Measurements from ENCODE around the gene LCP1.
"Not testable (repeated sequence)": the region's sequence is repeated elsewhere in the genome, so short reads cannot be mapped to it uniquely, and the experiment has no call there.

Gene LCP1

DNA sequence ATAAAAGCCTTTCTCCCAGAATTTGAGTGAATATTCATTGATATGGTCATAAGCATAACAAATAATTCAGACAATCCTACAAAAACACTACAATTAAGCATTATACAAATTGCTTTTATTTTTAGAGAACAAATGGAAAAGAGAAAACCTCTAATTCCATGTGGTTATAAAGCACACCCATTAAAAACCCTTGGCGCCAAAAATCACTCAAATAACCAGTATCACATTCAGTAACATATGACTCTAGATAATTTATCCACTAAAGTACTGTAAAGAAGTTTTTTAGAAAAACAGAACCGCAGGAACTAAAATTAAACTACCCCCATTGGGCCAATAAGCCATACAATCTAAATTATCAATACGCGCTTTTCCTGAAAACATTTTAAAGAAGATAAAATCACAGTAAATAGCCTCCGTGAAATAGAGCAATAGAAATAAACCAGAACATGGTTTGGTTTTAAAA lies 569 bp downstream of the LCP1 start:
- no peak for DNase-seq (ENCODE audit: low read depth in 2 of 2)

DNA sequence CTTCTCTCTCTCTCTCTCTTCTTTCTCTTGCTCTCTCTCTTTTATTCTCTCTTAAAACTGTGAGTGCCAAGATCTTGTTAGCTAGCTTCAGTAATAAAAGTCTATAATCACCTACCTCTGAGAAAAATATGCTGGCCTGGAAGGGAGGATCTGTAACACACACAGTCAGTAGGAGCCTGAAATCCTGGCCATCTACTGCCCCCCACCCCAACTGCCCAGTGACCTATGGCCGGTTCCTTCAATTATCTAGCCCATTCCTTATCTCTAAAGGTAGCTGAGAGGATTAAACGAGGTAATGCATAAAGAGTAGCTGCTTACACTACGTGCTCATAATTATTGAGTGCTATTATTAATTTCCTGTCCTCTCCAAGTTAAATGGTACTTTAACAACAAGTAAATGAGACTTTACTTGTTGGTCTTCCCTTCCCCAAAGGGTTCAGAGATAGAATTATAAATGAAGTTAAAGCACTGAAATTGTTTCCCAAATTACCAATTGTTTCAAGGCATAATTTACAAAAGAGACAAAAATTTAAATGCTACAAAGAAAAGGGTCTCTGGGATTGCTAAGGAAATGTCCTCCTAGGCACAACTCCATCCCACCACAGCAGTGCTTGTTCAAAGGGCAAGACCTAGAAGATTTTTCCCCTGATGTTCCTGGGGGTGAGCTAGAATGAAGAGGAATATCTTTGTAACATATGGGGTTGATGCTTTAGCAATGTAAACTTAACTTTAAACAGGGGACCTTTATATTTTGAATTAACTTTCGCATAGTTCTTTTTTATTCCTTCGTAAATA lies 1.8 kb downstream of the LCP1 start:
- DNase-seq (ENCODE audit: low read depth in 2 of 2), result no peak

DNA sequence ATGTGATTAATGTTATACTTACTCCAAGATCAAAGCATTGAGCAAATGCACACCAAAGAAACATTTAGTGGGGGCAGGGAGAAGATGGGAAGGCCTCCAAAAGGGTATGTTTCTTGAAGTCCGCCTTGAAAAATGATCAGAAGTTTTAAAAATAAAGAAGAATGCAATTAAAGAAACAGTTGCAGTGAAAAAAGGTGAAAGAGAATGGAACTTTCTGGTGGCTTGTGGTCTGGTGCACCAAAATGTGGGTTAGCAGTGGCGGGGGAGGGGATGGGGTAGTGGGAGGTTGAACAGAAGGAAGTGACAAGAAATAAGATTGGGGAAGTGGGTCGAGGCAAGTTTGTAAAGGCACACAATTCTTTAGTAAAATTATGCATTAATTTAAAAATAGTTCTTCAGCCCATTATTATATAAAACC lies 2.5 kb downstream of the LCP1 start:
- DNase-seq (ENCODE audit: low read depth in 2 of 2), result peak; percentile 57 to 65

DNA sequence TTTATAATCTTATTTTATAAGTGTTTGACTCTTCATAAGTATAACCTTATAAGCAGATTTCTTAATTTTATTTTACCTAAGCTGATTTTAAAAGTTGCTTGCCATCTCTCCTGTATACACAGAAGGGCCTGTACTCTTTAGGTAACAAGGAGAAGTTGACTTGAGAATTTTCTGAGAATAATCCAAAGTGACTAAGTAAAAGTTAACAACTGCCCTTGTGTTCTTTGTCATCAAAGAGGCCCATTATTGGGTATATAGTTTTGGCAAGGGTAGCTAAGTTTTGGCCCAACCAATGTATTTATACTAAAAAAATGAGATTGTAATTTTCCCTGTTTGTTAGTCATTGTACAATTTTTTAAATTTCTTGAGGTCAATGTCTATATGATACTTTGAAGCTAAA lies 3.2 kb downstream of the LCP1 start:
- DNase-seq (ENCODE audit: low read depth in 2 of 2), result no peak

DNA sequence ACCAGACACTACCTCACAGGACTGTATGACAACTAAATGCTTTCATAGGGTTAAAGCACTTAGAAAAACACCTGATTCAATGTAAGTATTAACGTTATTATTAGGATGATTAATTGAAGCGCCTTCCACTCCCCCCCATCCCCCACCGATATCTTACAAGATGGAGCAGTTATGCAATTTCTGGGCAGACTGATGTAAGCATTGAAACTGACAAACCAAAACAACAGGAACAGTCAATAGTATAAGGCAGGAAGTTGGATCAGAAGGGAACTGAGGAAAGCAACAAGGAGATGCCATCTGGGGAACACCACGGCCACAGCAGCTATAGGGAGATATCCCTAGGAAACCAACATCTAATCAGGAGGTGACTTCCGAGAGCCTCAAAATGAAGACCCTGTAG lies 3.8 kb downstream of the LCP1 start:
- DNase-seq (ENCODE audit: low read depth in 2 of 2), result no peak

- DNase-seq (ENCODE audit: low read depth in 2 of 2), result no peak
Measured at GRCh38 chr13:46176756-46177155, 5.2 kb downstream of the LCP1 start.

DNA sequence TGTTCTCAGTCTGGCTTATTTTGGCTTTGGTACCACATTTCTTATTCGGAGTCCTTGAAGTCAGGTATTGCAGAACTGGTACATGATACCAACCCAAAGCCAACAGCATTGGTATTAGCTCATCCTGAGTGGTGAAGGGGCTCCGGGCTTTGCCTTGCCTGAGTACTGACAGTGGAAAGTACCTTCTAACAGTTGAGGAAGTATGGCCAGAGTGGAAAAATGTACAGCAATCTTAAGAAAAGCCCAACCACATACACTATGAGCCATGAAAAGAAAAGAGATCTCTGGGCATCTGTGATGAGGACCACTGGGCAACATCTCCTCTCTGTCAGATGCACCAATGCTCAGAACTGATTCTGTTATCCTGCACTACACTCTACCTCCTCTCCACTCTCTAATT lies 8.3 kb downstream of the LCP1 start:
- no peak for DNase-seq (ENCODE audit: low read depth in 2 of 2)

DNA sequence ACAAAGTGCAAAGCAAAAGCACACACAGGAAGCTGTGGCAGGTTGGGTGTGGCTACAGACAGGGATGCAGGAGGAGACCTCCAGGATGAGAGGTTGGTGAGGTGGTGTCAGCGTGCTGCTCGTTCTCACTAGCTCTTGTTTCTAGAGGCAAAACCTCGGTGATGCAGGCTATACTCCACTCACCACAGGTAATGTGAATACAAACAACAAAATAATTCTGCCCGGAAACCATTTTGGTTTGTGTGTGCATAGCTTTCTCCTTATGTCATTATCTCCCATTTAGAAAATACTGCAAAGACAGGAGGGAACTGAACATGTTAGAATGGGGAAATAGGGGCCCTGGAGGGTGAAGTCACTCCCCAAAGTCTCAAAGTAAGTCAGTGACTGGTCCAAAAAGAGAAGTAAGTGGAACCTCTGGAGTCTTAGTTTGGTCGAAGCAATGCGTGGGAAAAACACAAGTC lies 9.4 kb downstream of the LCP1 start:
- DNase-seq (ENCODE audit: low read depth in 2 of 2), result no peak

GRCh38 chr13:46171739-46172138 lies 10.2 kb downstream of the LCP1 start:
- no peak for DNase-seq (ENCODE audit: low read depth in 2 of 2)

DNA sequence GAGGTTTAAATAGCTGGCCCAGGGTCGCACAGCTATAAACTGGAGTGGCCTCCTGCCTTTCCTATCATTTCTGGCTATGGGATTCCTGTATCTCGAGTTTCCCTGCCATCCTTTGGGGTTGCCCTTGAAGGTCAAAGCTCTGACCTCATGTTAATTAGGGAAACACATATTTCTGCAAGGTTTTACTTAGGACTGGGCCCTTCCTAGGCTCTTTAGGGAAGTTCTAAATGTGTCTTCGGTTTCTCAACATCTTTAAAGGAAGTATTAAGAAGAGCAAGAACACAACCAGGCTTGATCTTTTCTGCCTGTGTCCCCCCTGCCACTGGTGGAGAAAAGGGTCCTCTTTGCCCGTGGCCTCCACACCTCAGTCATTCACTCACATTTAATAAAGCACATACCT lies 10.8 kb downstream of the LCP1 start:
- DNase-seq (ENCODE audit: low read depth in 2 of 2), result no peak

- no peak for DNase-seq (ENCODE audit: low read depth in 2 of 2)
Measured at GRCh38 chr13:46170687-46171086, 11.3 kb downstream of the LCP1 start.

GRCh38 chr13:46170268-46170667 lies 11.7 kb downstream of the LCP1 start:
- no peak for DNase-seq (ENCODE audit: low read depth in 2 of 2)

DNA sequence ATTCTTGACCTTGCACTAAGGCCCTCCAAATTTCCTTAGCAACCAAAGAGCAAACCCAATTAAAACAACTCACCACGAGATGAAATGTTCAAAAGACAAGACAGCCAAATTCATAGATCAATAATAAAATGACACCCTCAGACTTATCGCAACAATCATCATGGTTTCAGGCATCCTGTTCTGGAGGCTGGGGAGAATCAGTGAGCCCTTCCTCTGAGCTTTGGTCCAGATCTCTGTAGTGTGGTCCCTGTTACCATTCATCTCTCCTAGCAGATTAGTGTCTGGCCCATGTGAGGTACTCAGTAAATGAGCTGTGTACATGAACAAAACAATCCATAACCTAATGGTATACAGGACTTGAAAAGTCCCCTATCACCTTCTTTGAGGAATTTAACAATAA lies 12.2 kb downstream of the LCP1 start:
- no peak for DNase-seq (ENCODE audit: low read depth in 2 of 2)

GRCh38 chr13:46168783-46169182 lies 13.2 kb downstream of the LCP1 start:
- no peak for DNase-seq (ENCODE audit: low read depth in 2 of 2)

GRCh38 chr13:46168341-46168740 lies 13.6 kb downstream of the LCP1 start:
- peak; percentile 42 to 43 for DNase-seq (ENCODE audit: low read depth in 2 of 2)

- no peak for DNase-seq (ENCODE audit: low read depth in 2 of 2)
Measured at GRCh38 chr13:46166947-46167610, 14.9 kb downstream of the LCP1 start.

GRCh38 chr13:46166224-46166584 lies 15.8 kb downstream of the LCP1 start:
- DNase-seq (ENCODE audit: low read depth in 2 of 2), result no peak

GRCh38 chr13:46165485-46166223 lies 16.3 kb downstream of the LCP1 start:
- no peak for DNase-seq (ENCODE audit: low read depth in 2 of 2)

DNA sequence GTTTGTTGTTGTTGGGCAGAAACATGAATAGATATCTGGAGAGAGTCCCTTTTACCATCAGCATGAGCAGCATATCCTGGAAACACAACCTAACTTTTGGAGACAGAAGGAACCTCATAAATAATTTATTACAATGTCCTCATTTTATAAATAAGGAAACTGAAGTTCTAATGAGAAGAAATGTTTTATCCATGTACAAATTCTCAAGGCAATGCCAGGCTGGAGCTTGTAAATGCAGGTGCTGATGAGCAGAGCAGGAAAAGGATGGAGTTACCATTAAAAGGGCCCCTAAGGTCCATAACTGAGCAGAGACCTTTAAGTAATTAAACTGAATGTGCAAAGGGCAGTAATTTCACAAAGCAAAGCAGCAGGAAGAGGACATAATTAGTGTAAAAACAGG lies 17.3 kb downstream of the LCP1 start:
- DNase-seq (ENCODE audit: low read depth in 2 of 2), result no peak

GRCh38 chr13:46162741-46163140 lies 19.2 kb downstream of the LCP1 start:
- DNase-seq (ENCODE audit: low read depth in 2 of 2), result not testable (repeated sequence)

GRCh38 chr13:46160471-46161066 lies 21.4 kb downstream of the LCP1 start:
- DNase-seq (ENCODE audit: low read depth in 2 of 2), result no peak

DNA sequence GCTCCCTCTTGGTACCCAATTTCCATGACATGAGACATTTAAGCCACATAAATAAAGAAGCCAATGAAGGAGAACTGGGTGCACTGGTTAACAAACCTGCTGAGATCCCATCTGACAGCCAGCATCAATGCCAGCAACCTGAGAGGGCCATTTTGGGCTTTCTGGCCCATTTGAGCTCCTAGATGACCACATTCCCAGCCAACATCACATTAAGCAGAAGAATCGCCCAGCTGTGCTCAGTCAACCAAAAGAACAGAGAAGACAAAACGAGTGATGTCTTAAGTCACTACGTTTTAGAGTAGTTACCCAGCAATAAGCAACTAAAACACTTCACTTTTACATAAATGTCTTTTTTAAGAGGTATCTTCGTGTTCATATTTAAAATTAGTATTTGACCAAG lies 21.9 kb downstream of the LCP1 start:
- no peak for DNase-seq (ENCODE audit: low read depth in 2 of 2)

Measured in activated CD4-positive, alpha-beta T cell treated with anti-CD3 and anti-CD28 coated beads for 24 hours (primary cell).